ENCODE results near the gene CEP350.

Gene CEP350

GRCh38 chr1:179925922-179926849 is 28.4 kb upstream of the CEP350 start:
- no peak for DNase-seq (ENCODE audit: extremely low read depth, insufficient read length)
- Histone ChIP-seq H3K27me3 (replicated peaks; ENCODE audit: control insufficient read depth, insufficient read depth, low read length) (no peaks in the 10 kb centered on the region), H3K4me3 (replicated peaks; ENCODE audit: low read depth, low read length) (no peak overlapping the region), H3K36me3 (ENCODE audit: control insufficient read depth, insufficient read depth, low read length) (no peaks in the 10 kb centered on the region; the same call in 1 of the 2 replicates)
- no peak for TF ChIP-seq CTCF (IDR thresholded peaks at IDR 0.05; ENCODE audit: insufficient read depth, low read length, poor library complexity, severe bottlenecking)

- no peak for DNase-seq (ENCODE audit: extremely low read depth, insufficient read length)
- Histone ChIP-seq H3K36me3 (ENCODE audit: control insufficient read depth, insufficient read depth, low read length) (no peaks in the 10 kb centered on the region; the same call in 1 of the 2 replicates), H3K4me3 (replicated peaks; ENCODE audit: low read depth, low read length) (no peak overlapping the region), H3K27me3 (replicated peaks; ENCODE audit: control insufficient read depth, insufficient read depth, low read length) (no peaks in the 10 kb centered on the region)
- no peak for TF ChIP-seq CTCF (IDR thresholded peaks at IDR 0.05; ENCODE audit: insufficient read depth, low read length, poor library complexity, severe bottlenecking)
Observed at GRCh38 chr1:179926850-179927205, 27.8 kb upstream of the CEP350 start.

- H3K4me3 ChIP-seq (replicated peaks; ENCODE audit: low read depth, low read length): no peak overlapping the region
- DNase-seq (ENCODE audit: extremely low read depth, insufficient read length): no peak
- H3K27me3 ChIP-seq (replicated peaks; ENCODE audit: control insufficient read depth, insufficient read depth, low read length): no peaks in the 10 kb centered on the region
- no peak for TF ChIP-seq CTCF (IDR thresholded peaks at IDR 0.05; ENCODE audit: insufficient read depth, low read length, poor library complexity, severe bottlenecking)
- no peaks in the 10 kb centered on the region for H3K36me3 ChIP-seq (ENCODE audit: control insufficient read depth, insufficient read depth, low read length)
Observed at GRCh38 chr1:179929955-179930798, 24.4 kb upstream of the CEP350 start.

GRCh38 chr1:179930867-179931266 is 23.7 kb upstream of the CEP350 start:
- DNase-seq (ENCODE audit: extremely low read depth, insufficient read length): no peak
- no peak for TF ChIP-seq CTCF (IDR thresholded peaks at IDR 0.05; ENCODE audit: insufficient read depth, low read length, poor library complexity, severe bottlenecking)
- Histone ChIP-seq H3K27me3 (replicated peaks; ENCODE audit: control insufficient read depth, insufficient read depth, low read length) (no peaks in the 10 kb centered on the region), H3K36me3 (ENCODE audit: control insufficient read depth, insufficient read depth, low read length) (no peaks in the 10 kb centered on the region), H3K4me3 (replicated peaks; ENCODE audit: low read depth, low read length) (no peak overlapping the region)

GRCh38 chr1:179933219-179933618 is 21.4 kb upstream of the CEP350 start:
- H3K4me3 ChIP-seq (replicated peaks; ENCODE audit: low read depth, low read length): no peak overlapping the region
- DNase-seq (ENCODE audit: extremely low read depth, insufficient read length): no peak
- TF ChIP-seq CTCF (IDR thresholded peaks at IDR 0.05; ENCODE audit: insufficient read depth, low read length, poor library complexity, severe bottlenecking): no peak
- H3K27me3 ChIP-seq (replicated peaks; ENCODE audit: control insufficient read depth, insufficient read depth, low read length): no peaks in the 10 kb centered on the region
- no peaks in the 10 kb centered on the region for H3K36me3 ChIP-seq (ENCODE audit: control insufficient read depth, insufficient read depth, low read length)
